ENCODE measurements around the gene ATXN7.

- TF ChIP-seq CTCF (conservative IDR thresholded peaks at IDR 0.05 in 1 of 2, IDR thresholded peaks at IDR 0.05 in 1 of 2; ENCODE audit: low read depth in 1 of 2, low read length in 2 of 2) (no peak), EZH2 (IDR thresholded peaks at IDR 0.05; ENCODE audit: low read length, missing control alignments) (no peak)
Observed at GRCh38 chr3:63862804-63863149, 890 bp upstream of the ATXN7 start.

Measured in fibroblast of lung (primary cell).